D721Med (cell line): ENCODE measurements around the gene MRPL2.

Experiments
- DNase-seq: peaks from one replicate; pipeline ENCODE4 v3.0.0; 2011; ENCODE audit warnings: low spot score; ENCODE audit not compliant: insufficient read length
- FAIRE-seq: peaks from 2 replicates; lab custom pipeline; 2011; peaks lifted over from hg19 to GRCh38; lab: Jason Lieb, UNC
- TF ChIP-seq, protein P1 (sequence below): IDR thresholded peaks from 2 replicates; pipeline ENCODE4 v1.5.1; 2012; ENCODE audit warnings: mild to moderate bottlenecking, control low read depth; ENCODE audit not compliant: insufficient read depth; ENCODE audit errors: missing control alignments

Gene MRPL2

GRCh38 chr6:43059168-43060033, at the start of gene MRPL2, which contains the start of gene KLC4:
TSS of gene MRPL2 (minus strand) at chr6:43059434. CDS start at chr6:43059381, 53 bp downstream.
TSS of gene KLC4 (plus strand) at chr6:43059631. CDS start at chr6:43061336, 1,705 bp downstream.
- FAIRE-seq: no peak
- TF ChIP-seq, protein P1, sequence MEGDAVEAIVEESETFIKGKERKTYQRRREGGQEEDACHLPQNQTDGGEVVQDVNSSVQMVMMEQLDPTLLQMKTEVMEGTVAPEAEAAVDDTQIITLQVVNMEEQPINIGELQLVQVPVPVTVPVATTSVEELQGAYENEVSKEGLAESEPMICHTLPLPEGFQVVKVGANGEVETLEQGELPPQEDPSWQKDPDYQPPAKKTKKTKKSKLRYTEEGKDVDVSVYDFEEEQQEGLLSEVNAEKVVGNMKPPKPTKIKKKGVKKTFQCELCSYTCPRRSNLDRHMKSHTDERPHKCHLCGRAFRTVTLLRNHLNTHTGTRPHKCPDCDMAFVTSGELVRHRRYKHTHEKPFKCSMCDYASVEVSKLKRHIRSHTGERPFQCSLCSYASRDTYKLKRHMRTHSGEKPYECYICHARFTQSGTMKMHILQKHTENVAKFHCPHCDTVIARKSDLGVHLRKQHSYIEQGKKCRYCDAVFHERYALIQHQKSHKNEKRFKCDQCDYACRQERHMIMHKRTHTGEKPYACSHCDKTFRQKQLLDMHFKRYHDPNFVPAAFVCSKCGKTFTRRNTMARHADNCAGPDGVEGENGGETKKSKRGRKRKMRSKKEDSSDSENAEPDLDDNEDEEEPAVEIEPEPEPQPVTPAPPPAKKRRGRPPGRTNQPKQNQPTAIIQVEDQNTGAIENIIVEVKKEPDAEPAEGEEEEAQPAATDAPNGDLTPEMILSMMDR: no peak
- DNase-seq: peak; percentile 99

DNA sequence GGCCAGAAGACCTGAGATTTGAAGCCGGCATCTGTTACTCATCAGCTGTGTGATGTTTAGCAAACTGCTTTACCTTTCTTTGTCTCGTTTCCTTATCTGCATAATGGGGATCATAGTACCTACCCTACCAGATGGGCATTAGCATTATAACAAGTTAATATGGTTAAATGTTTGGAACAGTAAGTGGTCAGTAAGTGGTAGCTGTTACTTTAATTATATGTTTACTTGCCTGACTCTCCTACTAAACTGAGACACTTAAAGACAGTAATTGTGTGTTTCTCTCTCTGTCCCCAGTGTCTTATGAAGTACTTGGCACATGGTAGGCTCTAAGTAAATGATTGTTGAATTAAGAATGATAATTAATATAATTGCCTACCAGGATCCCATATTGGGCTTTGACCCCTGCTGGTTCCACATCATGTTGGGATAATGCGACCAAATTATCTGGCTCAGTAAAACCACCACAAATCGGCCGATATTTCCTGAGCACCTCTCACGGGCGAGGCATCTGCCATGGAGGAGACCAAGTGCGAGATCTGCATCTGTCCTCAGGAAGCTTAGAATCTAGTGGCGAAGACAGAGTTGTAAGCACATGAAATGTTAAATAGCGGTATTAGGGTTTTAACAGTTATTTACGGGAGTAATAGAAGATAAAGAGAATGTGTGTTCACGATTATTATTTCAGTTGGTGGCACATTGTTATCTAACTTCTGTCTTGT, 48.3 kb upstream of the MRPL2 start:
- FAIRE-seq (no peak), DNase-seq (no peak)
- TF ChIP-seq, protein P1: no peak

DNA sequence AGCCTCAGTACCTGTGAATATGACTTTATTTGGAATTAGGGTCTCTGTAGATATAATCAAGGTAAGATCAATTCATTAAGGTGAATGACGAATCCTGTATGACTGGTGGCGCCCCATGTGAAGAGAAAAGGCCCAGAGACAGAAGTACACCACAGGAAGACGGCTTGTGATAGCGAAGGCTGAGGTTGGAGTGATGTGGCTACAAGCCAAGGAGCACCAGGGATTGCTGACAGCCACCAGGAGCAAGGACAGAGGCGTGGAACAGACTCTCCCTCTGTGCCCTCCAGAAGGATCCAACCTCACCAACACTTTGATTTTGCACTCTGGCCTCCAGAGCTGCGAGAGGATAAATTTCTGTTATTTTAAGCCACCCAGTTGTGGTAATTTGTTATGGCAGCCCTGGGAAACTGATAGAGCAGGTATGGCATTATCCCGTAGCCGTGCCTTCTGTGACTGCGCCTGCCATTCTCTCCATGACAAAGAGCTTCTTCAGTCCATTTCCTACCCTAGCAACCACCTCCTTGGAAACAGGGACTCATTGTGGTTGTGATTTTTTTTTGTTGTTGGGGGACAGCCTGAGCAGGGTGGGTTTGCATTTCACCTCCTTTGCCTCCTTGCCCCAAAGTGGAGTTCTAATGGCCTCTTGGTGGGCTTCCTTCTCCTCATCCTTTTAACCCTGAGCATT, 46.4 kb upstream of the MRPL2 start:
- TF ChIP-seq, protein P1: no peak
- DNase-seq (no peak), FAIRE-seq (no peak)

DNA sequence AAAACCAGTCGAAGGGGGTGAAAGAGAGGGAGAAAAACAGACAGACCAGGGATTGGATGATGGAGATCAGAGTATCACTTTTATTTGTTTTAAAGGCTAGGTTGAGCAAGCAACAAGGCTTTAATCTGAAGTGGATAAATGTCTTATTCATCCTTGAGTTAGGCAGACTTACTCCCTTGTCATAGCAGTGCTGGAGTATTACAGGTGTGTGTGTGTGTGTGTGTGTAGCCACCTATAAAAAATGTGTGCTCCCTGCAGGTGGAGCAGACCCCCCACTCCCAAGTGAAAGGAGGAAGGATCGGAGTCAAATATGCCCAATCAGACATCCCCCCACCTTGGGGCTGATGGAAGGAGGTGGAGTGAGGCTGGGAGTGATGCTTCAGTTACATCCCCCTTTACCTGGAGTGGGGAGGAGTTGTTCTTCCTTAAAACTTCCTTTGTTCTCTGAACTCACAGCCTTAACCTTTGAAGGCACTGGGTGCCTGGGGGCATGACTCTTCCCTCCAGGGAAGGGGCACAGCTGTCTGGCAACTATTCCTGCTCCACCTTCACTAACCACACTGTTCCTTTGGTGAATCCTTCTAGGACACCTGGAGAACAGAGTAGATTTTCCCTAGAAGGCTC, 44.1 kb upstream of the MRPL2 start:
- DNase-seq (no peak), FAIRE-seq (no peak)
- TF ChIP-seq, protein P1: no peak

DNA sequence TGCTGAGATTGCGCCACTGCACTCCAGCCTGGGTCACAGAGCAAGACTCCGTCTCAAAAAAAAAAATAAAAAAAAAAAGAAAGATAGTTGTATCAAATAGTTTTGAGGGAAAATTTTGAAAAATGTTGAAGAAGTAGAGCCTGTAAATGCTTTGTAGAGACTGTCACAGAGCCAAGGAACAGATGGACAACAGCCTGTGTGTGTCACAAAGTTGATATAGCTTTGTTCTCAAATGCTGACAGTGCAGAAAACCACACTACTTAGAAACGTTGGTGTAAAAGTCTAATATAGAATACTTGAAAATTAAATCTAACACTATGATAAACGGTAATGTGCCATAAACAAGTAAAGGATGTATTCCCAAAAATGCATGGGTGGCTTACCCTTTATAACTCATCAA, 42.3 kb upstream of the MRPL2 start:
- TF ChIP-seq, protein P1: no peak
- no peak for FAIRE-seq
- no peak for DNase-seq

DNA sequence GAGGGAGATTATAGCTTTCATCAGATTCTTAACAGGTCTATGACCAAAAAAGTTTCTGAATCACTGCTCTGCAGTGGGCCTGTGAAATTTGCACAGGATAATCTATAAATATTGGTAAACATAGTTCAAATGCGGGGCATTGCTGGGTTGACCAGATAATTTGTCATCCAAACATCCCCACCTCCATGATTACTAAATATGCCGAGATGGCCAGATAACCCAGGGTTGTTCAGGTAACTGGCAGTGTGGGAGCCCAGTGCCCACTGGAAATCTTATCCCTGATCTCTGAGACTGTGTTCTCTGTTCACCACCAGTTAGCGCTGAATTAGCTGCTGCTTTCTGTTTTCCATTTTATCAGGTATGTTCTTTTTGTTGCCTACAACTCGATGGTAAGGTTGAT, 38.3 kb upstream of the MRPL2 start:
- DNase-seq (no peak), FAIRE-seq (no peak)
- TF ChIP-seq, protein P1: no peak
